Heart left ventricle (tissue), 16 donors: Measurements from ENCODE around the gene ARSB. TPM values are rescaled to one million over a fixed set of nuclear protein-coding genes. Genes with fewer than 3 reads are reported as not detected.

Experiments used
- ATAC-seq, 4 donors: fragments of 200-7000 bp; cut with Tn5 transposase; one replicate each; pipeline ENCODE4 v1.9.1; 2020 to 2022; ENCODE audit warnings: moderate library complexity in 4 of 4, mild to moderate bottlenecking in 3 of 4, moderate number of reproducible peaks in 1 of 4
- DNase-seq, 5 donors: peaks; one replicate each; pipeline ENCODE4 v3.0.0-alpha.2; 2020
- H3K27ac ChIP-seq, 12 donors: fragments of 200-600 bp; sonication (generic) in 4 of 12; one replicate each; pipeline versions ENCODE4 v1.5.0 to v1.8.0; 2016 to 2022; ENCODE audit warnings: mild to moderate bottlenecking in 2 of 12
- H3K27me3 ChIP-seq, 9 donors: fragments of 200-600 bp; sonication (generic) in 2 of 9; one replicate each; pipeline versions ENCODE4 v1.5.1 to v1.8.0; 2016 to 2022; ENCODE audit warnings: mild to moderate bottlenecking in 3 of 9
- H3K36me3 ChIP-seq, 9 donors: fragments of 200-600 bp; sonication (generic) in 2 of 9; one replicate each; pipeline versions ENCODE4 v1.5.0 to v1.8.0; 2018 to 2022; ENCODE audit warnings: mild to moderate bottlenecking in 2 of 9
- H3K4me1 ChIP-seq, 12 donors: fragments of 200-600 bp; sonication (generic) in 4 of 12; one replicate each; pipeline versions ENCODE4 v1.5.0 to v1.8.0; 2016 to 2022; ENCODE audit warnings: mild to moderate bottlenecking in 3 of 12
- H3K4me3 ChIP-seq, 12 donors: fragments of 200-600 bp; sonication (generic) in 4 of 12; one replicate each; pipeline versions ENCODE4 v1.5.0 to v1.8.0; 2017 to 2022; ENCODE audit warnings: mild to moderate bottlenecking in 9 of 12, moderate library complexity in 4 of 12
- H3K9me3 ChIP-seq, 12 donors: fragments of 200-600 bp; sonication (generic) in 4 of 12; one replicate each; pipeline versions ENCODE4 v1.5.0 to v1.8.0; 2016 to 2022; ENCODE audit warnings: mild to moderate bottlenecking in 1 of 12
- POLR2A ChIP-seq, 2 donors: fragments of 450-650 bp; IDR thresholded peaks; one replicate each; pipeline ENCODE4 v1.6.1; 2017; ENCODE audit warnings: antibody characterized with exemption in 2 of 2, mild to moderate bottlenecking in 2 of 2, moderate library complexity in 2 of 2
- WGBS, 4 donors: extraction: QIAGEN DNeasy Blood & Tissue Kit in 2 of 4; methylation state at CpG; one replicate each; pipeline versions ENCODE4 v1.1.5 to v1.1.7; 2013 to 2018; 5-methylcytosine and 5-hydroxymethylcytosine counted together
- intact Hi-C, 10 donors: fragments of 100-400 bp; cut with DNase I; formaldehyde crosslinking; loops; one replicate each; pipeline versions ENCODE4 v1.11.1 to v1.14.2; 2022
- polyA plus RNA-seq, 2 donors: library from polyadenylated mRNA; stranded (reverse); fragments of 200-250 nt; gene quantifications; one replicate each; pipeline ENCODE4 v1.2.3, GENCODE V29; 2013
- total RNA-seq, 9 donors: library from RNA; depleted of rRNA in 2 of 9; stranded (reverse); fragments of >200 nt in 2 of 9; fragmentation: NEBNext Ultra II Directional in 3 of 9; extraction: Animal tissue kit (Norgen Biotek cat#: 25700) in 3 of 9; gene quantifications; one replicate each; pipeline versions ENCODE4 v1.1.0 to v1.2.4, GENCODE V29; 2016 to 2023
- TF ChIP-seq, protein P1 (sequence below), 12 donors: fragments of 200-600 bp; sonication (generic) in 4 of 12; IDR thresholded peaks; one replicate each; pipeline versions ENCODE4 v1.5.0 to v1.8.0; 2018 to 2022; ENCODE audit warnings: antibody characterized with exemption in 12 of 12, mild to moderate bottlenecking in 5 of 12
- donor health status: ischemic (EF 13 %, LVEDD 7.1; RV severe dilation, severe dysfunction).
- donor health status: healthy with polysubstance abuse.
- donor health status: DM: no; HTN: yes; CAD: no.
- donor health status: DM: no; HTN: no; CAD: no.
- donor health status: ischemic (EF 25% LVEDD 6.9; RV normal size, moderate dysfunction).
- donor health status: ischemic (EF 25% LVEDD 5.7; RV mildly dilated, moderate dysfunction).
- donor health status: healthy.
- donor health status: DM: yes; HTN: yes; CAD: no.
- donor health status: ischemic (EF 35%, LVEDD 5.7; RV mildly dilated, moderate dysfunction).
- donor health status: nonischemic (EF 11% LVEDD 7.7; RV severe dilation, severe dysfunction).
- donor health status: DM: yes; HTN: yes; CAD: no.
- donor health status: PGD.
- donor health status: ischemic (EF 29% LVEDD 5.4; RV normal size, mild dysfunction).
- donor health status: nonischemic (EF 23%, LVEDD 6.1; RV moderate dilation, normal function).

ARSB gene
- total and polyA plus RNA-seq, 11 donors = 2.2 to 25.8 (median 14.4) TPM

DNA sequence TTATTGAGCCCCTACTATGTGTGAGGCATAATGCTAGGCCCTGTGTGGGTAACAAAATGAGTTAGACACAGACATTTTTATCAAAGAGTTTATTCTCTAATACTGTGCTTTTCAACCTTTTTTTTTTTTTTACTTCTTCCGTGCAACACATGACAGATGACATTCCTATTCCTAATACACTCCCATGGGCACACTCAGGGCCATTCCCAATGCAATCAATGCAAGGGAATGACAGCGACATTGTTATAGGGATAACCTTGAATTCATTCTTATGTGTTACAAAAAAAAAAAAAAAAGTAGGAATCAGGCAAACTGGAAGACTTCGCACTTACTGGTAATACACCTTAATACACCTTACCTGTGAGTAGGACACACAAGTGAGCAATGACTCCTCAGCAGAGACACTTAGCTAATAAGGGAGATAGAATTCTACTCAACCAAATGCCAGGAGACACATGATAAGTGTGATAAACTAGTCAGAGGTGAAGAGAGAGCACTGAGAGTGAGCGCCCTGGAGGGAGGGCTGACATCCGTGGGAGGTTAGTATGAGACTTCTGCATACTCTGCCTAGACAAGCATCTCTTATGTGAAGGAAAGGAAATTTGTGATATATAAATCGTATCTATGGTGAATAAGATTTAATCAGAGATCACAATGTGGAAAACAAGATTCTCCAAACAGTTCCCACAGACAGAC, 21.0 kb upstream of the ARSB start:
- Histone ChIP-seq H3K4me1 (peaks cover 0 to 6% (median 0%) of the 10 kb centered on the region in 12 donors), H3K36me3 (no peaks in the 10 kb centered on the region), H3K27me3 (no peaks in the 10 kb centered on the region), H3K9me3 (no peaks in the 10 kb centered on the region), H3K27ac (no peak overlapping the region), H3K4me3 (no peak overlapping the region)
- no peak for ATAC-seq
- TF ChIP-seq, protein P1, sequence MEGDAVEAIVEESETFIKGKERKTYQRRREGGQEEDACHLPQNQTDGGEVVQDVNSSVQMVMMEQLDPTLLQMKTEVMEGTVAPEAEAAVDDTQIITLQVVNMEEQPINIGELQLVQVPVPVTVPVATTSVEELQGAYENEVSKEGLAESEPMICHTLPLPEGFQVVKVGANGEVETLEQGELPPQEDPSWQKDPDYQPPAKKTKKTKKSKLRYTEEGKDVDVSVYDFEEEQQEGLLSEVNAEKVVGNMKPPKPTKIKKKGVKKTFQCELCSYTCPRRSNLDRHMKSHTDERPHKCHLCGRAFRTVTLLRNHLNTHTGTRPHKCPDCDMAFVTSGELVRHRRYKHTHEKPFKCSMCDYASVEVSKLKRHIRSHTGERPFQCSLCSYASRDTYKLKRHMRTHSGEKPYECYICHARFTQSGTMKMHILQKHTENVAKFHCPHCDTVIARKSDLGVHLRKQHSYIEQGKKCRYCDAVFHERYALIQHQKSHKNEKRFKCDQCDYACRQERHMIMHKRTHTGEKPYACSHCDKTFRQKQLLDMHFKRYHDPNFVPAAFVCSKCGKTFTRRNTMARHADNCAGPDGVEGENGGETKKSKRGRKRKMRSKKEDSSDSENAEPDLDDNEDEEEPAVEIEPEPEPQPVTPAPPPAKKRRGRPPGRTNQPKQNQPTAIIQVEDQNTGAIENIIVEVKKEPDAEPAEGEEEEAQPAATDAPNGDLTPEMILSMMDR (IDR thresholded peaks at IDR 0.05) = no peak
- TF ChIP-seq POLR2A (IDR thresholded peaks at IDR 0.05) = no peak
- intact Hi-C loops = no loop called here
- WGBS, 4 donors = 86 to 94% (median 88%) methylated on average over 6 of the region's 6 CpGs
- DNase-seq = no peak

DNA sequence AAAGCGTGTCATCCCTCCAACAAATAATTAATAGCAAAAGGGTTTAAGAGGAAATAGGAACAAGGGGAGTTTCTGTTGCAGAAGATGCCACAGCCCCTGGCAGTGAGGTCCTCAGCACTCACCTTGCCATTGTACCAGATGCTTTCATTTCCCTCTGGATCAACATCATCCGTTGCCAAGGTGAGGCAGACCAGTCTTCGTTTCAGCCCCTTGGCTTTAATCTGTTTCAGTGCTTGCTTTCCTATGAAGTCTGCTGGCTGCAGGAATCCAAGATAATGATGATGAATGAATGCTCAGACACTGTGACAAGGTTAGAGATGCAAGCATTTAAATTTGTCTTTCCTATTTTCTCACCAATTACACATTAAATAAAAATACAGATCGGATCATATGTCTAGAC, 20.0 kb upstream of the ARSB start:
- Histone ChIP-seq H3K4me3 (no peak overlapping the region), H3K9me3 (no peaks in the 10 kb centered on the region), H3K27me3 (no peaks in the 10 kb centered on the region), H3K27ac (no peak overlapping the region), H3K36me3 (no peaks in the 10 kb centered on the region), H3K4me1 (peaks cover 0 to 6% (median 0%) of the 10 kb centered on the region in 12 donors)
- ATAC-seq (no peak), DNase-seq (no peak)
- WGBS, 4 donors = 58 to 73% (median 64%) methylated on average over 4 of the region's 4 CpGs
- intact Hi-C loops = no loop called here
- TF ChIP-seq, protein P1 (IDR thresholded peaks at IDR 0.05) = no peak
- no peak for TF ChIP-seq POLR2A (IDR thresholded peaks at IDR 0.05)

DNA sequence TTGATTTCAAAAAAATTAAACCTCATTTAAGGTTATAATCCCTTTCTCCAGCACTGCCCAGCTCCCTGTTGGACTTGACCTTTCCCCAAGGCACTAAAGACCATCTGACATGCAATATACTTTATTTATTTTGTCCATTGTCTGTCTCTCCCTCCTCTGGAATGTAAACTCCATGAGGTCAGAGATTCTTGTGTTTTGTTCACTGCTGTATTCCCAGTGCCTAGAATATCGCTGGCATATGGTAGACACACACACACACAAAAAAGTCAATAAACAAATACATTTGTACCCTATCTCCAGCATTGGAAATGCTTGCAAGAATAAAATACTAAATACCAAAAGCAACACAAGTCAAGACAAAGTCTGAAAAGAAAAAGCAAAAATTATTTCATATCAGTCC, 17.3 kb upstream of the ARSB start:
- Histone ChIP-seq H3K4me1 (peaks cover 0 to 6% (median 0%) of the 10 kb centered on the region in 12 donors), H3K27me3 (no peaks in the 10 kb centered on the region), H3K4me3 (no peak overlapping the region), H3K36me3 (no peaks in the 10 kb centered on the region), H3K27ac (no peak overlapping the region), H3K9me3 (no peaks in the 10 kb centered on the region)
- ATAC-seq (no peak), DNase-seq (no peak)
- 95 to 100% (median 99%) methylated on average over 1 of the region's 1 CpG for WGBS, 4 donors
- intact Hi-C loops = no loop called here
- TF ChIP-seq, protein P1 (IDR thresholded peaks at IDR 0.05) = no peak
- TF ChIP-seq POLR2A (IDR thresholded peaks at IDR 0.05) = no peak

DNA sequence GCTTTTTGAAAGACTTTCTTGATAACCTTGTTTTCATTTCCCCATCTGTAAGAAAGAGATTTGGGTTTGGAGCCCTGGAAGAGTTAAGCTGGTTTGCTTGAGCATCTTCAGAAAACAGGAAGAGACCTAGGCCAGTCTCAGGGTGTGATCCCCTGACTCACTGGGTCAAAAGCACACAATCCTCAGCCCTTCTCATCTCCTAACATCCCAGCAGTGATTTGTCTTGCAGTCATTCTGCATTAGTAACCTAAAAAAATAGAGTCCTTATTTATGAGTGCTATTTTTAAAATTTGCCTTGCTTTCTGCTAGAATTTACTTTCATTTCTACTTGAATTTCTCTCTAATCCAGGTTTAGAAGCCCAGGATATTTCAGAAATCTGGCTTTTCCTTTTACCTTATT, 16.4 kb upstream of the ARSB start:
- Histone ChIP-seq H3K27ac (no peak overlapping the region), H3K4me3 (no peak overlapping the region), H3K27me3 (no peaks in the 10 kb centered on the region), H3K36me3 (no peaks in the 10 kb centered on the region), H3K9me3 (no peaks in the 10 kb centered on the region), H3K4me1 (peaks cover 0 to 6% (median 0%) of the 10 kb centered on the region in 12 donors)
- ATAC-seq (no peak), DNase-seq (no peak)
- no peak for TF ChIP-seq POLR2A (IDR thresholded peaks at IDR 0.05)
- TF ChIP-seq, protein P1 (IDR thresholded peaks at IDR 0.05) = no peak
- intact Hi-C loops = no loop called here
